Measurements from ENCODE around the gene TFAP2E.

Gene TFAP2E

GRCh38 chr1:35589516-35590427, 16.7 kb downstream of the TFAP2E start:
- TF ChIP-seq FOXP2 (optimal IDR thresholded peaks at IDR 0.05; ENCODE audit: borderline replicate concordance, extremely low read depth, extremely low read length, insufficient read depth), result no peak
- no peak for TF ChIP-seq REST (IDR thresholded peaks at IDR 0.05; ENCODE audit: insufficient read depth in 1 of 2, low read depth in 2 of 2, low read length in 2 of 2)
- TF ChIP-seq POLR2AphosphoS5 (IDR thresholded peaks at IDR 0.05; ENCODE audit: low read depth, low read length), result no peak
- no peak for TF ChIP-seq TAF1 (IDR thresholded peaks at IDR 0.05; ENCODE audit: borderline replicate concordance, insufficient read depth, low read length)
- no peak for TF ChIP-seq SIN3A (IDR thresholded peaks at IDR 0.05; ENCODE audit: borderline replicate concordance, insufficient read depth, low read length)

GRCh38 chr1:35590476-35591040, 17.4 kb downstream of the TFAP2E start:
- TF ChIP-seq POLR2AphosphoS5 (IDR thresholded peaks at IDR 0.05; ENCODE audit: low read depth, low read length) (no peak), SIN3A (IDR thresholded peaks at IDR 0.05; ENCODE audit: borderline replicate concordance, insufficient read depth, low read length) (no peak), FOXP2 (optimal IDR thresholded peaks at IDR 0.05; ENCODE audit: borderline replicate concordance, extremely low read depth, extremely low read length, insufficient read depth) (no peak), REST (IDR thresholded peaks at IDR 0.05; ENCODE audit: insufficient read depth in 1 of 2, low read depth in 2 of 2, low read length in 2 of 2) (no peak)

GRCh38 chr1:35591211-35591610, 18.1 kb downstream of the TFAP2E start:
- TF ChIP-seq TAF1 (IDR thresholded peaks at IDR 0.05; ENCODE audit: borderline replicate concordance, insufficient read depth, low read length), result no peak
- no peak for TF ChIP-seq SIN3A (IDR thresholded peaks at IDR 0.05; ENCODE audit: borderline replicate concordance, insufficient read depth, low read length)
- TF ChIP-seq POLR2AphosphoS5 (IDR thresholded peaks at IDR 0.05; ENCODE audit: low read depth, low read length), result no peak
- TF ChIP-seq REST (IDR thresholded peaks at IDR 0.05; ENCODE audit: insufficient read depth in 1 of 2, low read depth in 2 of 2, low read length in 2 of 2), result no peak
- no peak for TF ChIP-seq FOXP2 (optimal IDR thresholded peaks at IDR 0.05; ENCODE audit: borderline replicate concordance, extremely low read depth, extremely low read length, insufficient read depth)

- no peak for TF ChIP-seq POLR2AphosphoS5 (IDR thresholded peaks at IDR 0.05; ENCODE audit: low read depth, low read length)
- no peak for TF ChIP-seq FOXP2 (optimal IDR thresholded peaks at IDR 0.05; ENCODE audit: borderline replicate concordance, extremely low read depth, extremely low read length, insufficient read depth)
- no peak for TF ChIP-seq TAF1 (IDR thresholded peaks at IDR 0.05; ENCODE audit: borderline replicate concordance, insufficient read depth, low read length)
- TF ChIP-seq REST (IDR thresholded peaks at IDR 0.05; ENCODE audit: insufficient read depth in 1 of 2, low read depth in 2 of 2, low read length in 2 of 2), result no peak
- TF ChIP-seq SIN3A (IDR thresholded peaks at IDR 0.05; ENCODE audit: borderline replicate concordance, insufficient read depth, low read length), result no peak
Measured at GRCh38 chr1:35592991-35593769, 20.1 kb downstream of the TFAP2E start.

Measured in PFSK-1 (cell line).